Endothelial cell of umbilical vein (primary cell): ENCODE measurements around the gene NR1D1. TPM values are rescaled to one million over a fixed set of nuclear protein-coding genes. Genes with fewer than 3 reads are reported as not detected.

ENCODE experiments used
- BruUV-seq: library from RNA; stranded (reverse); fragments of 400-500 nt; replicated peaks from 2 replicates; lab custom pipeline; 2021; lab: Mats Ljungman, UMichigan
- CTCF ChIA-PET: fragments of 300-600, 350-600 bp; sonication (Branson Sonifier 250); formaldehyde crosslinking; loops from one replicate; lab custom pipeline; 2021; ENCODE audit warnings: antibody characterized with exemption, inconsistent platforms; lab: Charles Lee
- POLR2A ChIA-PET: fragments of 300-600, 350-600 bp; sonication (Branson Sonifier 250); formaldehyde crosslinking; loops from one replicate; lab custom pipeline; 2021; ENCODE audit warnings: antibody characterized with exemption, inconsistent platforms; lab: Charles Lee
- DNase-seq: peaks from one replicate; pipeline ENCODE4 v3.0.0-alpha.2; 2011; ENCODE audit warnings: low read depth, low spot score
- FAIRE-seq: peaks from 2 replicates; lab custom pipeline; 2011; peaks lifted over from hg19 to GRCh38; lab: Jason Lieb, UNC
- H2AFZ ChIP-seq: 2 replicates; pipeline ENCODE4 v1.6.0; 2012; ENCODE audit warnings: low read depth, low read length, control low read depth, inconsistent platforms
- H3K27ac ChIP-seq: 2 replicates; pipeline ENCODE4 v1.5.1; 2011; ENCODE audit warnings: low read depth, mild to moderate bottlenecking, control low read depth, low read length, moderate library complexity; ENCODE audit not compliant: insufficient read depth
- H3K27me3 ChIP-seq, 2 experiments: 2 replicates each; pipeline versions ENCODE4 v1.6.0 to v1.6.1; 2011; ENCODE audit warnings: low read length in 2 of 2, mixed read lengths in 1 of 2; ENCODE audit not compliant: control insufficient read depth in 2 of 2, insufficient read depth in 2 of 2
- H3K36me3 ChIP-seq, 2 experiments: 2 replicates in 1 of 2; 3 replicates in 1 of 2; pipeline ENCODE4 v1.5.1; 2011; ENCODE audit warnings: low read length in 2 of 2, mild to moderate bottlenecking in 1 of 2, moderate library complexity in 1 of 2; ENCODE audit not compliant: control insufficient read depth in 2 of 2, insufficient read depth in 2 of 2; ENCODE audit errors: extremely low read depth in 1 of 2
- H3K4me1 ChIP-seq: 3 replicates; pipeline ENCODE4 v1.5.1; 2011; ENCODE audit warnings: mild to moderate bottlenecking, low read length; ENCODE audit not compliant: control insufficient read depth, insufficient read depth; ENCODE audit errors: extremely low read depth
- H3K4me2 ChIP-seq: 2 replicates; pipeline ENCODE4 v1.6.1; 2011; ENCODE audit warnings: low read length, control low read depth, mixed read lengths; ENCODE audit not compliant: insufficient read depth
- H3K4me3 ChIP-seq, 3 experiments: fragments of 200-600 bp in 1 of 3; sonication (generic), shearing (Covaris generic) in 1 of 3; replicated peaks in 1 of 3; 2 replicates each; pipeline ENCODE4 v1.5.1; 2011 to 2016; ENCODE audit warnings: control low read depth in 3 of 3, low read length in 3 of 3, mild to moderate bottlenecking in 2 of 3, inconsistent platforms in 1 of 3, low read depth in 1 of 3, moderate library complexity in 1 of 3; ENCODE audit not compliant: insufficient read depth in 1 of 3
- H3K79me2 ChIP-seq: 2 replicates; pipeline ENCODE4 v1.6.0; 2012; ENCODE audit warnings: low read length, inconsistent platforms; ENCODE audit not compliant: control insufficient read depth, insufficient read depth
- H3K9ac ChIP-seq: replicated peaks from 2 replicates; pipeline ENCODE3; 2011; ENCODE audit warnings: low read length, control low read depth; ENCODE audit not compliant: insufficient read depth; ENCODE audit errors: extremely low read depth
- H3K9me1 ChIP-seq: replicated peaks from 3 replicates; pipeline ENCODE4 v1.6.0; 2011; ENCODE audit warnings: mild to moderate bottlenecking, low read length; ENCODE audit not compliant: control insufficient read depth, insufficient read depth; ENCODE audit errors: extremely low read depth
- H3K9me3 ChIP-seq: replicated peaks from 2 replicates; pipeline ENCODE4 v1.5.1; 2012; ENCODE audit warnings: low read length, inconsistent platforms; ENCODE audit not compliant: control insufficient read depth, insufficient read depth
- H4K20me1 ChIP-seq: replicated peaks from 2 replicates; pipeline ENCODE3; 2011; ENCODE audit warnings: mild to moderate bottlenecking, low read length; ENCODE audit not compliant: control insufficient read depth, insufficient read depth; ENCODE audit errors: extremely low read depth
- GATA2 ChIP-seq: IDR thresholded peaks from 2 replicates; pipeline ENCODE4 v1.7.0; 2011; ENCODE audit warnings: low read depth, mild to moderate bottlenecking, moderate library complexity, mixed read lengths, low read length; ENCODE audit not compliant: insufficient read length, insufficient read depth
- JUN ChIP-seq: IDR thresholded peaks from 2 replicates; pipeline ENCODE4 v1.6.1; 2011; ENCODE audit warnings: borderline replicate concordance, low read depth; ENCODE audit not compliant: insufficient read length, insufficient read depth
- POLR2A ChIP-seq: IDR thresholded peaks from 2 replicates; pipeline ENCODE4 v1.6.1; 2012; ENCODE audit warnings: low read depth, mild to moderate bottlenecking, control low read depth, low read length
- dilution Hi-C: fragments of 300-500 bp; cut with MboI; formaldehyde crosslinking; loops from one replicate; pipeline ENCODE4 v1.15.0; 2019; ENCODE audit warnings: low sequenced_read_pairs; ENCODE audit not compliant: extremely low pct_ligation_motif_present
- intact Hi-C: fragments of 100-400 bp; cut with micrococcal nuclease; formaldehyde crosslinking; loops from one replicate; pipeline ENCODE4 v1.10.0; 2022
- polyA plus RNA-seq, 4 experiments: library from polyadenylated mRNA; depleted of rRNA in 3 of 4; stranded (reverse) in 3 of 4; unstranded in 1 of 4; fragments of >200 nt; gene quantifications; 2 replicates each; pipeline versions ENCODE4 v1.2.1 to v1.2.3, GENCODE V29; 2011 to 2012; ENCODE audit warnings: missing spikeins in 1 of 4
- total RNA-seq: library from RNA; stranded (reverse); gene quantifications from 2 replicates; pipeline ENCODE4 v1.2.3, GENCODE V29; 2021
- TF ChIP-seq, protein P1 (sequence below), 2 donors: IDR thresholded peaks; 1 replicate in 1 of 2; 2 replicates in 1 of 2; pipeline ENCODE4 v1.5.1; 2011; ENCODE audit warnings: low read length in 2 of 2, mild to moderate bottlenecking in 2 of 2, moderate library complexity in 2 of 2, control low read depth in 1 of 2, inconsistent platforms in 1 of 2, low read depth in 1 of 2; ENCODE audit not compliant: insufficient read depth in 1 of 2; ENCODE audit errors: extremely low read depth in 1 of 2

Gene NR1D1
- total and polyA plus RNA-seq, 2 donors (not counting 3 experiments of a cell fraction or from before 2014, with no cell fraction given): 2.5 to 5.2 TPM

DNA sequence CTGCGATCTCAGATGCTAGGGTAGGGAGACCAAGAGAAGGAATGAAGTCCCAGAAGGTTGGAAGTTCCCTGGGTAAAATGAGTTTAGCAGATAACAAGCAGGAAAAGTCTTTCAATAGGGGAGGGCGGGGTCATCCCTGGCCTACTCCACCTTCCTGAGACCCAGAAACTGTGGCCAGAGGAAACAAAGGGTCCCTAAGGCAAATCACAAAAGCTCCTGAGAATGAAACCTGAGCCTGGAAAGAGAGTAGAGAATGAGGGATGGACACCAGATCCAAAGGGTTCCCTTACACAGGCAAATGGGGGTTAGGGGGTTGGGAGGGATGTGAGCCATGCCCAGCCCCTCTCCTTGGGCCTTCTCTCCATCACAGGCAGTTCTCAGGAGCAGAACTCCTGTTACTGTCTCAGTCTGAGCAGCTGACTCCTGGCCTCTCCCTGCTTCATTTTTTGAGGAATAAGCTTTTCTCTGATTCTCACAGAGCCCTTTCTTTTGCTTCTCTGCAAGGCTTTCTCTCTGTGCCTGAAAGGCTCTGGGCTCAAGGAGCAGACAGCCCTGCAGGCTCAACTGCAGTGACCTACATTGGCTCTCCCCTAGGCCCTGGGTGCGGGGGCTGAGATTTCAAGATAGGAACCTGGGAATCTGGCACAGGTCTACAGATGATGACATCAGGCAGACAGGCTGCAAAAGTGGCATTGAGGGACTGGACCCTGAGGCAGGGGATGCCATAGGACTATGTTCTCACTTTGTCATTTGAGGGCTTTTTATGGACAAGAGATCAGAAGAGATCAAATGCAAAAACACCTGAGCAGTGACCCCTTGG is 9.8 kb upstream of the NR1D1 start:
- peak overlapping the region; percentile 76 for H3K4me2 ChIP-seq
- DNase-seq (peak; percentile 56), FAIRE-seq (peak; percentile 71)
- peak overlapping the region in 1 of 3 experiments; percentile 6 for H3K4me3 ChIP-seq
- no peaks in the 10 kb centered on the region for H4K20me1 ChIP-seq
- H3K4me1 ChIP-seq: peaks cover 62% of the 10 kb centered on the region
- H2AFZ ChIP-seq: peak overlapping the region; percentile 37
- no TSS peak for BruUV-seq
- dilution Hi-C loops (no loop called here), intact Hi-C loops (no loop called here)
- H3K9me3 ChIP-seq: no peaks in the 10 kb centered on the region
- POLR2A ChIA-PET: interaction anchor here (0.8 to 4.3 kb wide), 4 partner anchors 9 to 27 kb away, joined by 3 to 56 read pairs (median 8); partner anchors contain the start of gene NR1D1
- CTCF ChIA-PET: interaction anchor here (0.7 to 5.8 kb wide), 16 partner anchors 11 to 362 kb away, joined by 3 to 138 read pairs (median 12); partner anchors contain the start of genes CSF3, MSL1, NR1D1 and THRA
- H3K9ac ChIP-seq: peak overlapping the region; percentile 75
- no peak for TF ChIP-seq JUN
- peak; percentile 34 for TF ChIP-seq GATA2
- TF ChIP-seq POLR2A: peak; percentile 42
- no peaks in the 10 kb centered on the region for H3K79me2 ChIP-seq
- H3K27me3 ChIP-seq: no peaks in the 10 kb centered on the region
- peak overlapping the region; percentile 88 for H3K27ac ChIP-seq
- no peaks in the 10 kb centered on the region for H3K9me1 ChIP-seq
- H3K36me3 ChIP-seq: no peaks in the 10 kb centered on the region

DNA sequence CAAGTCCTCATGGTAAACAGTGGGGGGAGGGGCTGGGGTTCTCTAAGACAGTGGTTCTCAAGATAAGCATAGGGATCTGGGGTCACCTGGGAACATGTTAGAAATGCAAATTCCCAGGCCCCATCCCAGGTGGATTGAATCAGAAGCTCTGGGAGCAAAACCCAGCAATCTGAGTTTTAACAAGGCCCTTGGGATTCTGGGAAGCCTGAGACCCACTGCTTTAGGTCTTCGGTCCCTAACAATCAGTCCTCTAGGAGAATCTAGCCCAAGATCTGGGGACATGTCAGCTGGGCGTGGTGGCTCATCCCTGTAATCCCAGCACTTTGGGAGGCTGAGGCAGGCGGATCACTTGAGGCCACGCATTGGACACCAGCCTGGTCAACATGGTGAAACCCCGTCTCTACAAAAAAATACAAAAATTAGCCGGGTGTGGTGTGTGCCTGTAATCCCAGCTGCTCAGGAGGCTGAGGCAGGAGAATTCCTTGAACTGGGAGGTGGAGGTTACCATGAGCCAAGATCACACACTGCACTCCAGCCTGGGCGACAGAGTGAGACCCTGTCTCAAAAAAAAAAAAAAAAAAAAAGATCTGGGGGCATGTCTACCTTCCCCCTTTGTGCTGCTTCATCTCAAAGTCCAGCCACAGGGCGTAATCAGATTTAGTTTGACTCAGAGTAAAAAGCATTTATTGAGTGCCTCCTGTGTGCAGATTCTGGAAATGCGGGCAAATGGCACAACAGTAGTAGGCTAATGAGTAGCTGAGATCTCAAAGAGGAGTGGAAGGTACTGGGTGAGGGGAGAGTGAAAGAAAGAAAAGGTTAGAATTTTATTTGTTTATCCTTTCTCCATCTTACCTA is 8.8 kb upstream of the NR1D1 start:
- no TSS peak for BruUV-seq
- Histone ChIP-seq H4K20me1 (no peaks in the 10 kb centered on the region), H3K27me3 (no peaks in the 10 kb centered on the region), H3K4me3 (no peak overlapping the region), H3K4me2 (no peak overlapping the region), H3K79me2 (no peaks in the 10 kb centered on the region), H2AFZ (no peak overlapping the region), H3K9ac (peak overlapping the region; percentile 75), H3K27ac (peak overlapping the region; percentile 88), H3K9me3 (no peaks in the 10 kb centered on the region), H3K4me1 (peaks cover 62% of the 10 kb centered on the region), H3K36me3 (no peaks in the 10 kb centered on the region), H3K9me1 (no peaks in the 10 kb centered on the region)
- DNase-seq (peak; percentile 59), FAIRE-seq (peak; percentile 59)
- dilution Hi-C loops (no loop called here), intact Hi-C loops (loop anchor here (1.0 kb wide), 1 partner anchor 9 kb away; the partner anchor contains the start of gene NR1D1)
- ChIA-PET POLR2A (interaction anchor here (0.8 kb wide), 1 partner anchor 8 kb away, joined by 11 read pairs; no protein-coding TSS in a partner anchor), CTCF (interaction anchor here (0.7 to 5.8 kb wide), 6 partner anchors 10 to 363 kb away, joined by 4 to 138 read pairs (median 42); partner anchors contain the start of genes CSF3, MSL1, NR1D1 and THRA)
- no peak for TF ChIP-seq JUN
- TF ChIP-seq, protein P1, sequence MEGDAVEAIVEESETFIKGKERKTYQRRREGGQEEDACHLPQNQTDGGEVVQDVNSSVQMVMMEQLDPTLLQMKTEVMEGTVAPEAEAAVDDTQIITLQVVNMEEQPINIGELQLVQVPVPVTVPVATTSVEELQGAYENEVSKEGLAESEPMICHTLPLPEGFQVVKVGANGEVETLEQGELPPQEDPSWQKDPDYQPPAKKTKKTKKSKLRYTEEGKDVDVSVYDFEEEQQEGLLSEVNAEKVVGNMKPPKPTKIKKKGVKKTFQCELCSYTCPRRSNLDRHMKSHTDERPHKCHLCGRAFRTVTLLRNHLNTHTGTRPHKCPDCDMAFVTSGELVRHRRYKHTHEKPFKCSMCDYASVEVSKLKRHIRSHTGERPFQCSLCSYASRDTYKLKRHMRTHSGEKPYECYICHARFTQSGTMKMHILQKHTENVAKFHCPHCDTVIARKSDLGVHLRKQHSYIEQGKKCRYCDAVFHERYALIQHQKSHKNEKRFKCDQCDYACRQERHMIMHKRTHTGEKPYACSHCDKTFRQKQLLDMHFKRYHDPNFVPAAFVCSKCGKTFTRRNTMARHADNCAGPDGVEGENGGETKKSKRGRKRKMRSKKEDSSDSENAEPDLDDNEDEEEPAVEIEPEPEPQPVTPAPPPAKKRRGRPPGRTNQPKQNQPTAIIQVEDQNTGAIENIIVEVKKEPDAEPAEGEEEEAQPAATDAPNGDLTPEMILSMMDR (IDR thresholded peaks at IDR 0.05; ENCODE audit: extremely low read depth in 1 of 2, insufficient read depth in 1 of 2, low read depth in 1 of 2, low read length in 2 of 2): peak; percentile 12 to 22
